ENCODE data around the gene NDRG4.

NDRG4 gene

DNA sequence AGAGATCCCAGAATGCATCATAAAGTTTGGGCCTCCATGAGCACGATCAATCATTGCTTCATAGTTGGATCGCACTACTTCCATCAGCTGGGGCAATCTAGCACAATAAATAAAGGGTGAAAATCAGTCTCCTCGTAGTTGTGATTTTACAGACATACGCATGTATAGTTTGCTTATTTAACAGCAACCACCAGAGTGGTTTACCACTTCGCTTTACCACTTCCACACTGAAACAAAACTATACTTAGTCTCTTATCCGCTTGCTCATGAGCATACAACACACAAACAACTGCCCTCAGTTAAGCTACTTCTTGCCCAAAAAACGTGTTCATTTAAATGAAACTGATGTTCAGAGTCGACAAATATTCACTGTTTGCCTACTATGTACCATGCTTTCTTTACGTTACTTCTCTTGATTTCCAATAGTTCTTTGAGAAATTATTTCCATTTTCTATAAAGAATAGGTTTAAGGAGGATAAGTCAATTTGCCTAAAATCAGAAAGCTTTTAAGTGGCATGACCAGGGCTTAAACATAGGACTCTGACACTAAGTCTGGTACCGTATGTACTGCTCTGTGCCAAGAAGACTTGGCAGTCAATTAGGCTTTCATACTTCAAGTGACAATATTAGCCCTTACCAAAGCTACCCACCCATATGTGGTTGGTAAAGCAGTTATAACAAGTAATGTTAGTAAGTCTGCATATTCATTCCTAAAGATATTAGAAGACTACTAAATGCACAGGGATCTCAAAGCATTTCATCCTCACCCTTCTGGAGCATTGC, 37.4 kb downstream of the NDRG4 start:
- DNase-seq (ENCODE audit: low read depth in 3 of 3, low spot score in 1 of 3): no peak

- DNase-seq (ENCODE audit: low read depth in 3 of 3, low spot score in 1 of 3): no peak
These were observed 41.8 kb downstream of the NDRG4 start for GRCh38 chr16:58541711-58542110.

- no peak for DNase-seq (ENCODE audit: low read depth in 3 of 3, low spot score in 1 of 3)
These were observed 42.3 kb downstream of the NDRG4 start for GRCh38 chr16:58542291-58542690.

DNA sequence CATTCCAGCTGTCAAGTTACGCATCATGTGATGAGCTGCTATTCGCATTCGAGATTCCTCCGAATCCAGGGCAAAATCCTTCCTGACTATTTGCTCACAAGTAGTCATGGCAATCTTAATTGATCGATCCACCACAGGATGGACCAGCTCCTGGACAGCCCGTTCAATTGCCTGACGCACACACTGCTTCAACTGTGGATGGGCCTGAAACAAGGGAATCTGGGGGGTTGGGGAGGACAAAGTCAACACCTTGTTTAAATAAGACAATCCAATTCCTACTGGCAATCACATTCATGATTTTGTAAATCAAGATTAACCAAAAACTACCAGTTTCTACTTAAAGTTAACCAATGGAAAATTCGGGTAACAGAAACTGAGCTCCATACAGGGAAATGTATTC, 43.7 kb downstream of the NDRG4 start:
- DNase-seq (ENCODE audit: low read depth in 3 of 3, low spot score in 1 of 3): no peak

DNA sequence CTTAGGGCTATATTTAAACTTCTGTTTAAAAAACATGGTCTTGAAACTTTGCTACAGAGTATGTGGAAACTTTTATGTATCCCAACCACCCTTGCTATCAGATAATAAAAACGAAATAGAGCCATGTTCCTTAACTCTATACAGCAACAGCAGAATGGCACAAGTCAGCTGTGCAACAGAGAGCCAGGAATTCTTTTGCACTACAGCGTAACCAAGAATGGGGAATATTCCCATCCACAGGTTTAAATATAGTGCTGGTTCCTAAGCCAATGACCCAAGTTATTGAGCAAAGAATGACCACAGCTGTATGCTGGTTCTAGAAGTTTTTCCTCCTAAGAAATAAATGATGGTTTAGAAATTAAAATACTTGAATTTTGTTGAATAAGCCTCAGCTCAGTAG, 48.4 kb downstream of the NDRG4 start:
- DNase-seq (ENCODE audit: low read depth in 3 of 3, low spot score in 1 of 3): no peak

DNA sequence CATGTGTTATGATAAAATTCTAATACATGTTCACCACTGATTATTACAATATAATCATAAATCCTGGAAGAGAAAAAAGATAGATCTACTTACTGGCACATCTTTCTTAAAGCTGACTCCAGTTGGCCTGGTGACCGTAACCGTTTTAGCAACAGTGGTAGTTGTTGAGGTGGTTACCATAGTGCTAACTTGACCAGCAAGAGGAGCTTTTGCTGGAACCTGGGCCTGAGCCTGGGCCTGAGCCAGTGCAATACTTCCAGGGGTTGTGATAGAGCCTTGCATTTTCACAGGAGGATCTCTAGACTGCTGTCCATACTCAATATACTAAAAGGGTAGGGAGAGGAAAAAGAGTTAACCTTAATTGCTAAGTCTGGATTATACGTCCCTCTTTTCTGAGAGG, 51.6 kb downstream of the NDRG4 start:
- DNase-seq (ENCODE audit: low read depth in 3 of 3, low spot score in 1 of 3): no peak

DNA sequence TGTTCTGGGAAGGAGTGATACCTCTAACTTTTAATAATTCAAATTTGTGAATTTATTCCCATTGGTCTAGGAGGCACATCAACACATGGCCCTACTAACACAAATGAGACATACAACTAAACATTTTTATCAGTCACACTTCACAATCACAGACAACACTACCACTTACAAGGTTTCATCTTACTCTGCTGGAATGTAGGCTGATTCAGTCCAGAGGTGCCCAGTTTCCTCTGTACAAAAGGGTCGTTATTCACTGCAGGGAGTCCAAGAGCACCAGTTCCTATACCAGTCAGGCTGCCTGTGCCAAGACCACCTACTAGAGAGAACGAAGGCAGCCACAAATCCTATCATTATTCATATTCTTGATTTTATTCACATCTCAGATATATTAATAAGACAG, 56.7 kb downstream of the NDRG4 start:
- no peak for DNase-seq (ENCODE audit: low read depth in 3 of 3, low spot score in 1 of 3)

All from stimulated activated CD4-positive, alpha-beta T cell treated with anti-CD3 and anti-CD28 coated beads, TNF-alpha, amount 100 ng/mL, for 1 hour (primary cell).